GM18517 (cell line): Measurements from ENCODE around the gene FAT1.
"Not testable (repeated sequence)": the region's sequence is repeated elsewhere in the genome, so short reads cannot be mapped to it uniquely, and the experiment has no call there.

Experiments
- ATAC-seq: cut with Tn5 transposase; IDR thresholded peaks from one replicate; pipeline ENCODE4 v1.9.1; 2021; ENCODE audit warnings: mild to moderate bottlenecking, moderate library complexity; ENCODE audit not compliant: unreplicated experiment

FAT1 gene

GRCh38 chr4:186723292-186724057, at the start of gene FAT1:
Gene FAT1 (minus strand): TSS chr4:186723856. CDS start chr4:186709827, 14,029 bp downstream.
- ATAC-seq: no peak

GRCh38 chr4:186772936-186773487, 49.4 kb upstream of the FAT1 start:
- no peak for ATAC-seq

- no peak for ATAC-seq
Observed at GRCh38 chr4:186771624-186772023, 48.0 kb upstream of the FAT1 start.

- ATAC-seq: no peak
Observed at GRCh38 chr4:186770481-186771175, 47.0 kb upstream of the FAT1 start.

GRCh38 chr4:186767794-186768193, 44.1 kb upstream of the FAT1 start:
- ATAC-seq: no peak

- ATAC-seq: no peak
Observed at GRCh38 chr4:186765673-186766546, 42.3 kb upstream of the FAT1 start.

- no peak for ATAC-seq
Observed at GRCh38 chr4:186765138-186765537, 41.5 kb upstream of the FAT1 start.

- no peak for ATAC-seq
Observed at GRCh38 chr4:186764457-186764856, 40.8 kb upstream of the FAT1 start.

GRCh38 chr4:186762865-186763264, 39.2 kb upstream of the FAT1 start:
- no peak for ATAC-seq

GRCh38 chr4:186762361-186762760, 38.7 kb upstream of the FAT1 start:
- ATAC-seq: no peak

- not testable (repeated sequence) for ATAC-seq
Observed at GRCh38 chr4:186761956-186762355, 38.3 kb upstream of the FAT1 start.

- ATAC-seq: no peak
Observed at GRCh38 chr4:186761393-186761792, 37.7 kb upstream of the FAT1 start.

GRCh38 chr4:186760576-186760975, 36.9 kb upstream of the FAT1 start:
- ATAC-seq: no peak

GRCh38 chr4:186759990-186760389, 36.3 kb upstream of the FAT1 start:
- no peak for ATAC-seq

GRCh38 chr4:186758929-186759682, 35.5 kb upstream of the FAT1 start:
- no peak for ATAC-seq

- no peak for ATAC-seq
Observed at GRCh38 chr4:186757696-186758355, 34.2 kb upstream of the FAT1 start.

- ATAC-seq: not testable (repeated sequence)
Observed at GRCh38 chr4:186756550-186756949, 32.9 kb upstream of the FAT1 start.

GRCh38 chr4:186755550-186756519, 32.2 kb upstream of the FAT1 start:
- ATAC-seq: no peak

GRCh38 chr4:186754976-186755375, 31.3 kb upstream of the FAT1 start:
- no peak for ATAC-seq
